Activated CD4-positive, alpha-beta T cell treated with anti-CD3 and anti-CD28 coated beads for 36 hours (primary cell): ENCODE results near the gene SCP2. TPM values are rescaled to one million over a fixed set of nuclear protein-coding genes. Genes with fewer than 3 reads are reported as not detected.

Experiments
- ATAC-seq: fragments of 200-7000 bp; cut with Tn5 transposase; one replicate; pipeline ENCODE4 v1.10.0; 2021; ENCODE audit warnings: mild to moderate bottlenecking, moderate library complexity
- CTCF ChIA-PET: fragments of 350-600 bp; sonication (Branson Sonifier 250); formaldehyde crosslinking; loops from one replicate; lab custom pipeline; 2021; ENCODE audit warnings: antibody characterized with exemption; lab: Charles Lee
- POLR2A ChIA-PET: fragments of 350-600 bp; sonication (Branson Sonifier 250); formaldehyde crosslinking; loops from one replicate; lab custom pipeline; 2021; ENCODE audit warnings: antibody characterized with exemption, inconsistent platforms; lab: Charles Lee
- DNase-seq: peaks from one replicate; pipeline ENCODE4 v3.0.0-alpha.2; 2020
- H3K27ac Mint-ChIP-seq: one replicate; pipeline ENCODE4 v1.8.0; 2021; ENCODE audit warnings: mixed read lengths
- H3K27me3 Mint-ChIP-seq: one replicate; pipeline ENCODE4 v1.8.0; 2021; ENCODE audit warnings: mixed read lengths
- H3K36me3 Mint-ChIP-seq: one replicate; pipeline ENCODE4 v1.8.0; 2021; ENCODE audit warnings: low read depth, mixed read lengths
- H3K4me1 Mint-ChIP-seq: one replicate; pipeline ENCODE4 v1.8.0; 2021; ENCODE audit warnings: mixed read lengths
- H3K4me3 Mint-ChIP-seq: one replicate; pipeline ENCODE4 v1.8.0; 2021; ENCODE audit warnings: mild to moderate bottlenecking, moderate library complexity, mixed read lengths
- H3K9me3 Mint-ChIP-seq: one replicate; pipeline ENCODE4 v1.8.0; 2021; ENCODE audit warnings: low read depth, mixed read lengths
- intact Hi-C, 2 experiments: fragments of 100-400 bp; cut with DNase I in 1 of 2; cut with micrococcal nuclease in 1 of 2; formaldehyde crosslinking; loops; one replicate each; pipeline versions ENCODE4 v1.14.2 to v1.15.1; 2022 to 2024; cut with DNase I, micrococcal nuclease
- total RNA-seq, 2 experiments: library from RNA; stranded (reverse); gene quantifications; one replicate each; pipeline ENCODE4 v1.2.3, GENCODE V29; 2021

SCP2 gene
- total RNA-seq, 2 experiments from 2014 or later = 46.6 to 67.1 TPM

- intact Hi-C loops = no loop called here
- Mint-ChIP-seq H3K9me3 (no peaks in the 10 kb centered on the region), H3K36me3 (no peaks in the 10 kb centered on the region), H3K4me1 (no peaks in the 10 kb centered on the region), H3K4me3 (no peak overlapping the region), H3K27ac (no peak overlapping the region), H3K27me3 (no peaks in the 10 kb centered on the region)
- ChIA-PET CTCF (interaction anchor here (0.8 to 1.4 kb wide), 2 partner anchors 95 to 143 kb away, joined by 3 to 4 read pairs; no protein-coding TSS in a partner anchor), POLR2A (no interaction called here)
- ATAC-seq (no peak), DNase-seq (no peak)
Measured at GRCh38 chr1:53085405-53085804, 158.3 kb downstream of the SCP2 start.

- no peaks in the 10 kb centered on the region for H3K36me3 Mint-ChIP-seq
- no peak overlapping the region for H3K4me3 Mint-ChIP-seq
- DNase-seq = no peak
- intact Hi-C loops = no loop called here
- no peaks in the 10 kb centered on the region for H3K9me3 Mint-ChIP-seq
- H3K27ac Mint-ChIP-seq = no peak overlapping the region
- H3K27me3 Mint-ChIP-seq = no peaks in the 10 kb centered on the region
- ATAC-seq = no peak
- H3K4me1 Mint-ChIP-seq = no peaks in the 10 kb centered on the region
- ChIA-PET CTCF (interaction anchor here (1.4 kb wide), 1 partner anchor 94 kb away, joined by 4 read pairs; no protein-coding TSS in a partner anchor), POLR2A (no interaction called here)
Measured at GRCh38 chr1:53086491-53087070, 159.5 kb downstream of the SCP2 start.

GRCh38 chr1:53087332-53088285 is 160.5 kb downstream of the SCP2 start:
- CTCF ChIA-PET = interaction anchor here (0.7 kb wide), 1 partner anchor 92 kb away, joined by 3 read pairs; no protein-coding TSS in a partner anchor

GRCh38 chr1:53088616-53089300 is 161.7 kb downstream of the SCP2 start:
- POLR2A ChIA-PET = no interaction called here
- no peaks in the 10 kb centered on the region for H3K36me3 Mint-ChIP-seq
- no peaks in the 10 kb centered on the region for H3K4me1 Mint-ChIP-seq
- ATAC-seq (no peak), DNase-seq (no peak)
- no peak overlapping the region for H3K27ac Mint-ChIP-seq
- CTCF ChIA-PET = interaction anchor here (0.7 kb wide), 1 partner anchor 91 kb away, joined by 3 read pairs; no protein-coding TSS in a partner anchor
- H3K9me3 Mint-ChIP-seq = no peaks in the 10 kb centered on the region
- intact Hi-C loops = no loop called here
- H3K27me3 Mint-ChIP-seq = no peaks in the 10 kb centered on the region
- H3K4me3 Mint-ChIP-seq = no peak overlapping the region

More at GRCh38 chr1:53087332-53088285, 160.5 kb downstream of the SCP2 start:
- H3K27me3 Mint-ChIP-seq = no peaks in the 10 kb centered on the region
- intact Hi-C loops = no loop called here
- H3K27ac Mint-ChIP-seq = no peak overlapping the region
- H3K9me3 Mint-ChIP-seq = no peaks in the 10 kb centered on the region
- no peaks in the 10 kb centered on the region for H3K36me3 Mint-ChIP-seq
- no peak overlapping the region for H3K4me3 Mint-ChIP-seq
- POLR2A ChIA-PET = no interaction called here
- no peaks in the 10 kb centered on the region for H3K4me1 Mint-ChIP-seq
- ATAC-seq = no peak
- no peak for DNase-seq

GRCh38 chr1:53089478-53090226 is 162.6 kb downstream of the SCP2 start:
- ATAC-seq (no peak), DNase-seq (no peak)
- intact Hi-C loops = no loop called here
- no peaks in the 10 kb centered on the region for H3K4me1 Mint-ChIP-seq
- no peak overlapping the region for H3K4me3 Mint-ChIP-seq
- H3K27me3 Mint-ChIP-seq = no peaks in the 10 kb centered on the region
- no peak overlapping the region for H3K27ac Mint-ChIP-seq
- ChIA-PET CTCF (no interaction called here), POLR2A (no interaction called here)
- H3K9me3 Mint-ChIP-seq = no peaks in the 10 kb centered on the region
- H3K36me3 Mint-ChIP-seq = no peaks in the 10 kb centered on the region

GRCh38 chr1:53090227-53091147 is 163.4 kb downstream of the SCP2 start:
- ATAC-seq (no peak), DNase-seq (no peak)
- Mint-ChIP-seq H3K4me1 (no peaks in the 10 kb centered on the region), H3K36me3 (no peaks in the 10 kb centered on the region), H3K27ac (no peak overlapping the region), H3K27me3 (no peaks in the 10 kb centered on the region), H3K9me3 (no peaks in the 10 kb centered on the region), H3K4me3 (no peak overlapping the region)
- ChIA-PET CTCF (interaction anchor here (0.6 to 1.0 kb wide), 4 partner anchors 36 to 1399 kb away, joined by 3 to 5 read pairs (median 3); no protein-coding TSS in a partner anchor), POLR2A (interaction anchor here (0.5 kb wide), 1 partner anchor 168 kb away, joined by 3 read pairs; no protein-coding TSS in a partner anchor)
- intact Hi-C loops = no loop called here

GRCh38 chr1:53091841-53092645 is 165.0 kb downstream of the SCP2 start:
- ChIA-PET POLR2A (no interaction called here), CTCF (no interaction called here)
- DNase-seq (no peak), ATAC-seq (no peak)
- Mint-ChIP-seq H3K27me3 (no peaks in the 10 kb centered on the region), H3K4me1 (no peaks in the 10 kb centered on the region), H3K27ac (no peak overlapping the region), H3K9me3 (no peaks in the 10 kb centered on the region), H3K36me3 (no peaks in the 10 kb centered on the region), H3K4me3 (no peak overlapping the region)
- intact Hi-C loops = no loop called here

- H3K4me1 Mint-ChIP-seq = no peaks in the 10 kb centered on the region
- ChIA-PET CTCF (interaction anchor here (0.7 kb wide), 1 partner anchor 44 kb away, joined by 5 read pairs; no protein-coding TSS in a partner anchor), POLR2A (no interaction called here)
- no peaks in the 10 kb centered on the region for H3K27me3 Mint-ChIP-seq
- no peaks in the 10 kb centered on the region for H3K36me3 Mint-ChIP-seq
- no peak overlapping the region for H3K27ac Mint-ChIP-seq
- ATAC-seq = no peak
- intact Hi-C loops = no loop called here
- DNase-seq = no peak
- no peak overlapping the region for H3K4me3 Mint-ChIP-seq
- H3K9me3 Mint-ChIP-seq = no peaks in the 10 kb centered on the region
Measured at GRCh38 chr1:53092659-53093450, 165.8 kb downstream of the SCP2 start.

GRCh38 chr1:53093451-53093754 is 166.3 kb downstream of the SCP2 start:
- DNase-seq (no peak), ATAC-seq (no peak)
- Mint-ChIP-seq H3K27ac (no peak overlapping the region), H3K27me3 (no peaks in the 10 kb centered on the region), H3K36me3 (no peaks in the 10 kb centered on the region), H3K4me1 (no peaks in the 10 kb centered on the region), H3K9me3 (no peaks in the 10 kb centered on the region), H3K4me3 (no peak overlapping the region)
- intact Hi-C loops = no loop called here
- POLR2A ChIA-PET = no interaction called here
- CTCF ChIA-PET = interaction anchor here (0.7 to 0.8 kb wide), 2 partner anchors 18 to 45 kb away, joined by 3 to 5 read pairs; no protein-coding TSS in a partner anchor
